Stimulated activated CD4-positive, alpha-beta T cell treated with anti-CD3 and anti-CD28 coated beads, Interleukin-4, amount 100 ng/mL, for 24 hours (primary cell): ENCODE results near the gene EMD.

Experiments
- DNase-seq: peaks from one replicate; pipeline ENCODE4 v3.0.0-alpha.2; 2020

The EMD gene

DNA sequence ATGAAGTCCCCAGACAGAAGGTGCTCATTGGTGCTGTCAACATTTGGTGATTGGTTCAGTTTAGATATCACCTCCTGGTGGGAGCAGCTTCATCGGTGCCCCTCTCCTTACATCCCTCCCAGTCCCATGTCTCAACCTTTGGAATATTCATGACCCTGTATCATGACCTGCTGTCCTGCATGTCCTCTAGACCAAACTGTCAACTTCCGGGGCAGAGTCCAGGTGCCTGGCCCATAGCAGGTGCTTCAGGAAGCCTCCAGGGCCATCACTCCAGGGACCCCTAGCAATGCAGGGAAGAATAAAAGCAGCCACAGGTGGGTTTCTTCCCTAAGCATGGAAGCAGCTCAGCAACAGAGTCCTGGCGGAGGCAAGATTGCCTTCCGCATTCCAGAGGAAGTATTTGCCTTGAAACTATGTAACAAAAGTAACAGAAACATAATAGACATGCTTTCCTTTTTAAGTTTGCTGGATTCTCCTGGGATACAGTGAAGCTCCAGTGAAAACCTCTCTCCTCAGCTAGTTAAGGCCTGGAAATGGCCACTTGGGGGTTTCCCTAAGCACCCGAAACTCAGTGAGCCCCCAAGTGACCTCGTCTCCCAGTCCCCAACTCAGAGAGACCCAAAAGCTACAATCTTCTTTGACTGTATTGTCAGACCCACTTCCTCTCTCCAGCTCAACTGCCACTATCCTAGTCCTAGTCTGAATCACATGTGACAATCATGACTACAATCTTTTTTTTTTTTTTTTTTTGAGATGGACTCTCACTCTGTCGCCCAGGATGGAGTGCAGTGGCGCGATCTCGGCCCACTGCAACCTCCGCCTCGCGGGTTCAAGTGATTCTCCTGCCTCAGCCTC is 48.0 kb downstream of the EMD start:
- no peak for DNase-seq

DNA sequence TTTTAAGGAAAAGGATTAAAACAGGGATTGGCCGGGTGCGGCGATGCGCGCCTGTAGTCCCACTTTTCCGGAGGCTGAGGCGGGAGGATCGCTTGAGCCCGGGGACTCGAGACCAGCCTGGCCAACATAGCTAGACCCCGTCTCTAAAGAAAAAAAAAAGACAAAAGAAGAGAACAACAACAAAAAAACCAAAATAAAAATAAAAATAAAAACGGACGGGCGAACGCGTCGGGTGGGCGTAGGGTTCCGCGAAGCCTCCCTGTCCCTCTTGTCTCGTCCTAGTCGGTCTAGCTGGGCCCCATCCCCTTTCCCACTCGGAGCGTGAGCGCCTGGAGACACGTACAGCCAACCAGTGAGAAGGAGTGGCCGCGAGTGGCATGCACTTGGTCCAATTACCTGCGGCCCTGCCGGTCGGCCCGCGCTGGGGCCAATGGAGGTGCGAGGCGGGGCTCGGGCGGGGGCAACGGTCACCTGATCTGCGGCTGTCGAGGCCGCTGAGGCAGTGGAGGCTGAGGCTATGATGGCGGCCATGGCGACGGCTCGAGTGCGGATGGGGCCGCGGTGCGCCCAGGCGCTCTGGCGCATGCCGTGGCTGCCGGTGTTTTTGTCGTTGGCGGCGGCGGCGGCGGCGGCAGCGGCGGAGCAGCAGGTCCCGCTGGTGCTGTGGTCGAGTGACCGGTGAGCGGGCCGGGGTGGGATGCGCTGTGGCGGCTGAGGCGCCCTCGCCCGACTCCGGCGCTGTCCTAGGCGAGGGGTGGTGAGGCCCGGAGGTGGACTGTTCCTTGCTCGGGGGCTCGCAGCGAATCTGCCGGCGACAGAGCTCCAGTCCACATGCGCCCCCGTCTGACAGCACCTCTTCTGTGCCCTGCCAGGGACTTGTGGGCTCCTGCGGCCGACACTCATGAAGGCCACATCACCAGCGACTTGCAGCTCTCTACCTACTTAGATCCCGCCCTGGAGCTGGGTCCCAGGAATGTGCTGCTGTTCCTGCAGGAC is 49.4 kb downstream of the EMD start, which contains the start of gene ATP6AP1:
TSS of gene ATP6AP1 (plus strand) at position 502 of the 996 bp plus-strand sequence. CDS start at position 518, 16 bp downstream.
- peak; percentile 88 for DNase-seq

DNA sequence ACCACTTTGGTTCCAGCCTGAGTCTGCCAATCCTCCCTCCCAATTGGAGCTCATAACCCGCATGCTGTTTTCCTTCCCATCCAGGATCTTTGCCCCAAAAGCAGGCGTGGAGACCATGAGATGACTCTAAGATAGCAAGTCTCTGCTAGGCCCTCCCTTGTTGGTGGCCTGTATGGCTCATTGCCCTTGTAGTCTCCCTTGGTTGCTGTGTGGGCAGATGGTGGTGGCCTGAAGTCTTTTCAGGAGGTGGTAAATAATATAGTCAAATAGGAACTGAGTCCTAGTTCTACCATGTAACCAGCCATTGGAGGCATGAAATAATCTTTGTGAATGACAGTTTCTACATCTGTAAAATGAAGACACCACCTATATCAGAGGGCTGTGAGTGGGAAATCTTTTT is 50.6 kb downstream of the EMD start:
- no peak for DNase-seq

DNA sequence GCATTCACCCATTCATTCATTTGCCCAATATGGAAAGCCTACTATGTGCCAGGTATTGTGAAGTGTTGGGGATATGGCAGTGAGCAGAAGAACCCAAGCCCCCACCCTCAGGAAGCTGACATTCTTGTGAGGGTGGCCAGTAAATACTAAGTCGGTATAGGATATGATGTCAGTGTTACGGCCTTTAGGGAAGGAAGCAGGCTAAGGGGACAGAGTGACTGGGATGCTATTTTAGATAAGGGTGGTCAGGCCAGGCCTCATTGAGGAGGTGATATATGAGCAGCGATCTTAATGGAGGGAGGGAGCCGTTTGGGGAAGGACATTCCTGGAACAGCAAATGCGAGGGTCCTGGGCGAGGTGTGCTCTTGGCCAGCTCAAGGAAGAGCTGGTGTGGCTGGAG is 51.4 kb downstream of the EMD start:
- DNase-seq, result no peak

DNA sequence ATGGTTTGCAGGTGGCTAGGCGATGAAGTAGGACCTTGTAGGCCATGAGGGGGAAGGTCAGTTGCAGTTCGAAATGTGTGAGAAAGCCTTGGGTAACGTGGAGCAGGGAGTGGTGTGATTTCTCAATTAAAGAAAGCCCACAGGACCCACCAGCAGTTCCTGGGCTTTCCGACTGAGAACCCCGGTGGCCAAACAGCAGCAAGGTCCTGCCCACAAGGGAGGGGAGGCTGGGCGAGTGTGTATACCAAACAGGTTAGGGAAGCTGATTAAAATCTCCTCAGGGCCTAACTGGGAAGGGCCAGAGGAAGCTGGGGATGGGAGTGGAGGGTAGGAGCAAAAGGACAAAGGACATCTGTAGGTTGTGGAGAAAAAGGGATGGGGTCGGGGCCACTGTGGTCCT is 51.8 kb downstream of the EMD start:
- DNase-seq, result no peak
